ENCODE results near the gene PTP4A2.

Gene PTP4A2

GRCh38 chr1:31871703-31872102 is 66.5 kb downstream of the PTP4A2 start:
- Mint-ChIP-seq H3K27me3 (no peaks in the 10 kb centered on the region), H3K4me1 (peaks cover 39% of the 10 kb centered on the region), H3K9me3 (peaks cover 6% of the 10 kb centered on the region in 2 donors), H3K27ac (peak overlapping the region in 1 of 2 donors; percentile 77), H3K4me3 (peak overlapping the region in 1 of 2 donors; percentile 1)
- ATAC-seq, result no peak
- no peak for DNase-seq

- ATAC-seq (no peak), DNase-seq (no peak)
- Mint-ChIP-seq H3K9me3 (peaks cover 6% of the 10 kb centered on the region in 2 donors), H3K27ac (no peak overlapping the region), H3K27me3 (no peaks in the 10 kb centered on the region), H3K4me1 (peaks cover 35% of the 10 kb centered on the region), H3K4me3 (no peak overlapping the region)
These were observed 68.0 kb downstream of the PTP4A2 start for GRCh38 chr1:31870086-31870736.

- Mint-ChIP-seq H3K27ac (no peak overlapping the region), H3K4me1 (peaks cover 35% of the 10 kb centered on the region), H3K9me3 (peaks cover 6% of the 10 kb centered on the region in 2 donors), H3K27me3 (no peaks in the 10 kb centered on the region), H3K4me3 (no peak overlapping the region)
- peak; percentile 45 for ATAC-seq
- DNase-seq, result no peak
These were observed 68.7 kb downstream of the PTP4A2 start for GRCh38 chr1:31869449-31869848.

GRCh38 chr1:31868862-31869261 is 69.3 kb downstream of the PTP4A2 start:
- DNase-seq (no peak), ATAC-seq (no peak)
- Mint-ChIP-seq H3K4me1 (peaks cover 35% of the 10 kb centered on the region), H3K27me3 (no peaks in the 10 kb centered on the region), H3K4me3 (no peak overlapping the region), H3K9me3 (peaks cover 6% of the 10 kb centered on the region in 2 donors), H3K27ac (no peak overlapping the region)

- Mint-ChIP-seq H3K27me3 (no peaks in the 10 kb centered on the region), H3K27ac (peak overlapping the region in 1 of 2 donors; percentile 1), H3K4me3 (no peak overlapping the region), H3K4me1 (peaks cover 22% of the 10 kb centered on the region), H3K9me3 (no peaks in the 10 kb centered on the region)
- ATAC-seq (no peak), DNase-seq (no peak)
These were observed 70.6 kb downstream of the PTP4A2 start for GRCh38 chr1:31867546-31867945.

- H3K27ac Mint-ChIP-seq, result no peak overlapping the region
- no peak for DNase-seq
These were observed 71.6 kb downstream of the PTP4A2 start for GRCh38 chr1:31866450-31867032.

GRCh38 chr1:31865728-31866449 is 72.3 kb downstream of the PTP4A2 start:
- Mint-ChIP-seq H3K4me1 (peaks cover 15% of the 10 kb centered on the region), H3K4me3 (no peak overlapping the region), H3K9me3 (no peaks in the 10 kb centered on the region), H3K27me3 (no peaks in the 10 kb centered on the region), H3K27ac (no peak overlapping the region)
- ATAC-seq (no peak), DNase-seq (no peak)

More at GRCh38 chr1:31866450-31867032, 71.6 kb downstream of the PTP4A2 start:
- no peaks in the 10 kb centered on the region for H3K27me3 Mint-ChIP-seq
- ATAC-seq, result peak; percentile 56
- peaks cover 17% of the 10 kb centered on the region for H3K4me1 Mint-ChIP-seq
- no peak overlapping the region for H3K4me3 Mint-ChIP-seq
- no peaks in the 10 kb centered on the region for H3K9me3 Mint-ChIP-seq

- DNase-seq (no peak), ATAC-seq (no peak)
- Mint-ChIP-seq H3K9me3 (no peaks in the 10 kb centered on the region), H3K4me3 (no peak overlapping the region), H3K4me1 (peaks cover 6% of the 10 kb centered on the region), H3K27ac (no peak overlapping the region), H3K27me3 (no peaks in the 10 kb centered on the region)
These were observed 76.1 kb downstream of the PTP4A2 start for GRCh38 chr1:31862071-31862470.

- Mint-ChIP-seq H3K4me3 (no peak overlapping the region), H3K4me1 (no peaks in the 10 kb centered on the region)
These were observed 76.8 kb downstream of the PTP4A2 start for GRCh38 chr1:31861346-31861745.

GRCh38 chr1:31860581-31860980 is 77.6 kb downstream of the PTP4A2 start:
- DNase-seq (no peak), ATAC-seq (no peak)
- H3K27me3 Mint-ChIP-seq, result no peaks in the 10 kb centered on the region
- no peak overlapping the region for H3K27ac Mint-ChIP-seq
- no peaks in the 10 kb centered on the region for H3K4me1 Mint-ChIP-seq
- H3K9me3 Mint-ChIP-seq, result no peaks in the 10 kb centered on the region
- H3K4me3 Mint-ChIP-seq, result no peak overlapping the region

More at GRCh38 chr1:31861346-31861745, 76.8 kb downstream of the PTP4A2 start:
- Mint-ChIP-seq H3K27me3 (no peaks in the 10 kb centered on the region), H3K9me3 (no peaks in the 10 kb centered on the region), H3K27ac (no peak overlapping the region)
- DNase-seq (no peak), ATAC-seq (no peak)

GRCh38 chr1:31859719-31860118 is 78.4 kb downstream of the PTP4A2 start:
- DNase-seq (no peak), ATAC-seq (no peak)
- Mint-ChIP-seq H3K4me3 (no peak overlapping the region), H3K4me1 (no peaks in the 10 kb centered on the region), H3K27me3 (no peaks in the 10 kb centered on the region), H3K9me3 (no peaks in the 10 kb centered on the region), H3K27ac (no peak overlapping the region)

GRCh38 chr1:31859044-31859443 is 79.1 kb downstream of the PTP4A2 start:
- DNase-seq (no peak), ATAC-seq (no peak)
- no peaks in the 10 kb centered on the region for H3K9me3 Mint-ChIP-seq
- no peak overlapping the region for H3K4me3 Mint-ChIP-seq
- no peaks in the 10 kb centered on the region for H3K4me1 Mint-ChIP-seq
- no peak overlapping the region for H3K27ac Mint-ChIP-seq
- H3K27me3 Mint-ChIP-seq, result no peaks in the 10 kb centered on the region

- Mint-ChIP-seq H3K27ac (no peak overlapping the region), H3K4me1 (no peaks in the 10 kb centered on the region), H3K4me3 (no peak overlapping the region), H3K27me3 (no peaks in the 10 kb centered on the region), H3K9me3 (no peaks in the 10 kb centered on the region)
- ATAC-seq (no peak), DNase-seq (no peak)
These were observed 80.3 kb downstream of the PTP4A2 start for GRCh38 chr1:31857863-31858262.
